Activated effector memory CD4-positive, alpha-beta T cell treated with anti-CD3 and anti-CD28 coated beads, Interleukin-2, amount 50 U/mL, for 16 hours (primary cell): Measurements from ENCODE around the gene COMMD9.

Experiments
- DNase-seq: peaks from one replicate; pipeline ENCODE4 v3.0.0-alpha.2; 2020

Gene COMMD9

GRCh38 chr11:36295926-36296325 lies 6.7 kb upstream of the COMMD9 start, which contains the start of gene PRR5L:
PRR5L (plus strand) TSS chr11:36296288; CDS start chr11:36401122, 104,834 bp downstream.
- no peak for DNase-seq

DNA sequence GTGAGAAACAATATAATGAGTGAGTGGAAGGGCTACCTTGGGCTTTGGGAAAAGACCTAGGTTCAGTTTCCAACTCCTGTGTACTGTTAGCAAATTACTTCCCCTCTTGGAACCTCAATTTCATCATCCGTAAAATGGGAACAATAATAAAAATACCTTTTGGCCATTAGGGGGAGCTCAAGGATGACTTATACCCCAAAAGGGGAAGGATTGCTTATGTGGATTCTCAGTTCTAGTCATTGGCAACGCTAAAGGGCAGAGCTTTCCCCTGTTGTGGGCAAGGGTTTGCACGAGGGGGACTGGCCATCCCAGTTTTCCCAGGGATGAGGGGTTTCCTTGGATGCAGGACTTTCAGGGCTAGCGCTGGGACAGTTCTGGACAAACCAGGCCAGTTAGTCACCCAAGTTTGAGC lies 3.1 kb upstream of the COMMD9 start:
- peak; percentile 63 for DNase-seq

DNA sequence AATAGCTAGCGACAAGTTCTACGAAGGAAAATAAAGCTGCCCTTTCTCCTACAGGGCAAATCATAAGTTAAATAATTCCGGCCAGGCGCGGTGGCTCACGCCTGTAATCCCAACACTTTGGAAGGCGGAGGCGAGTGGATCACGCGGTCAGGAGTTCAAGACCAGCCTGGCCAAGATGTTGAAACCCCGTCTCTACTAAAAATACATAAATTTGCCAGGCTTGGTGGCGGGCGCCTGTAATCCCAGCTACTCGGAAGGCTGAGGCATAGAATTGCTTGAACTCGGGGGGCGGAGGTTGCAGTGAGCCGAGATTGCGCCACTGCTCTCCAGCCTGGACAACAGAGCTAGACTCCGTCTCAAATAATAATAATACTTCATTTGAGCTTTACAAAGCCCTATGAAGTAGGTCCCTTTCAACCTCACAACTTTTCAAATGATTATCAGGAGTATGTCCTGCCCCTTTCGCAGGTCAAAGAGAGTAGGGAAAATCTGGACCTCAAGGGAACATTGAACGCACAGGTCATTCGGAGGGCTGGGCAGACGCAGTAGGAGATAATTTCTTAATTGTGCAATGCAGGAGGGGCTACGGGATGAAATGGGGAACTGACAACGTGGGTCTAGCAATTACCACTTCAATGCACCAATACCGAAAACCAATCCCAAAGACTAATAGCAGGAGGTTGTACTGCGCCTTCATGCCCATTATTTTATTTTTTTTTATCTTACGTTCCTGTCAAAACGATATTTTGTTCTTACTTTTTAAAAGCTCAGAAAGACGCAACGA lies 590 bp downstream of the COMMD9 start:
- no peak for DNase-seq

- no peak for DNase-seq
These were observed 6.3 kb downstream of the COMMD9 start for GRCh38 chr11:36282926-36283325.

- DNase-seq: no peak
These were observed 7.4 kb downstream of the COMMD9 start for GRCh38 chr11:36281850-36282249.

- no peak for DNase-seq
These were observed 8.7 kb downstream of the COMMD9 start for GRCh38 chr11:36280531-36280930.

GRCh38 chr11:36278531-36279282 lies 10.5 kb downstream of the COMMD9 start:
- DNase-seq: no peak

DNA sequence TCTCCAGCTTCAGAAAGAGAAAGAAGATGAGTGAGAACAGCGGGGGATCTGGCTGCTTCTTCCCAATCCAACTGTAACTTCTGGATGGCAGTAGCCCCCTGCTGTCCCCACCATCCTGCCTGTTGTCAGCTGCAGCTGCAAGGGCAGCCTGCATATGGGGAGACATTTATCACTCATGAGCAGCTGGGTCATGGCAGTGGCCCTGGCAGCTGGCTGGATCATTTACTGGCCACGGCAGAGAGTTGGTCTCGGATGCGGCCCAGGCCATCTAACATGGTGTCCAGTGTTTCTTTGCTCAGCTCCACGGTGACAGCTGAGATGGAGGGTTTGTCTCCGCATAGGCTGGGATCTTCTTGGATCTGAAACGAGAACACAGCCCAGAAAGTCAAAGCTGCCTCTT lies 14.8 kb downstream of the COMMD9 start:
- no peak for DNase-seq

- no peak for DNase-seq
These were observed 16.1 kb downstream of the COMMD9 start for GRCh38 chr11:36273110-36273509.

DNA sequence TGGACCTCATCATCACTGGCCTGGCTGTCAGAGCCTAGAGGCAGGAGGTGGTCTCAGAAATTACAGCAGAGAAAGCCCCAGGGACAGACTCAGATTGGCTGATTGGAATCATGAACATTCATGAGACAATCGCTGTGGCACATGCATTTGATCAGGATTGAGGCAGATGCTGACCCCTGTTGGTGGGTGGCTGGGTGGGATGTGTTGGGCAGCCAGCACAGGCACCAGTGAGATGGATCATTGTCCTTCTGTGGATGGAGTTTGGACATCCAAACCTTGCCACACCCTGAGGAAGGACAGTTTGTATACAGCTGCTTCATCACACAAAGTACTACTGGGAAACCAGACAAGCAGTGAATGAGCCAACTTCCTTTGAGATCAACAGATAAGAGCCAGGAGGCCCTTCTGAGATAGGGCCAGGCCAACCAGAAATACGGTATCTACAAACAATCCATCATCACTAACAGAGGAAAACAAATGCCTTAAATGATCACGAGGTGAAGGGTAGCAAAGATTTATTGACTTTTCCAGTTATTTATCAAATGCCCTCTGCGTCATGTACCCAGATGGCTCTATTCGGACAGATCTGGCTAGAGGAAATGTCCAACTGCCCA lies 17.3 kb downstream of the COMMD9 start:
- DNase-seq: no peak

DNA sequence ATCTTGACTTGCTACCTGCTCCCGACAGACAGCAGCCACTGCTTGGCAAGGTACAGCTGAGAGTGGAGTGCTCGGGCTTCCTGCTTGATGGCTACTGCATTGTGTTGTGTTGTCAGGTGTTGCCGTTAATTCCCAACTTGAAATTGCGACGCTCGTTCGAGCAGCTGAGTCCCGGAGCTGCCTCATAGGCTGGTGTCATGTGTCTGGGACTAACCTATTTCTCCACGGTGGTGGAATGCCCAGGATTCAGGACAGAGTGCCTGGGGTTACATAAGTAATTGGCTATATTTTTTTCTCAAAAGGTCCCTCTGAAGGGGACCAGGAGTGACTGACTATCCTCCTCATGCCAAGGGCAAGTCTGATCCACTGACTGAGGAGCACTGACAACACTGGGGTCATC lies 18.5 kb downstream of the COMMD9 start:
- no peak for DNase-seq

DNA sequence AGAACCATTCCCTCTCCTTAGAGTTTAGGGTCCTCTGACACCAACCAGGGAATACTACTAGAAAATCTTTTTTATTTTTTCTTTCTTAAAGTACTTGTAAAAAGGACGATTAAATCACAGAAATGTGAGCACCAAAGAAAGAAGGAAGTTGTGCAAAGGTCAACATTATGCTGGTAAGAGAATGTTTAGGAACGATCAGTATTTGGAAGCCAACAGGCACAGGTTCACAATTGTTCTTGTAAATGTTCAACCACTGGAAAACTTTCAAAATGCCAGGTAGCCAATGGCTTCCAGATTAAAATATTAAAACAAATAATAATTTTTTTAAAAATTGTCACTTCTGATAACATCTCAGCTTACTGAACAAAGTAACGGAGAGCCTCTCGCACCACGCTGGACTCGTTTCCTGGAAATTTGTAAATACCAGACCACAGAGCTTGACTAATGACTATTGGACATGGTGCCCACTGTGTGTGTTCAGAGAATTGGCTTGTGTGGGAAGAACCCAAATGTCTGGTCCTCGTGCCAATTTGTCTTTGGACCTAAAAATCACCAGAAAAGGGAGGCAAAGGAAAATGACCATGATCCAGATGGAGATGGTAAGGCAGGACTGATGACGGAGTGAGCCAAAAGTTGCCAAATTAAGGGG lies 20.8 kb downstream of the COMMD9 start:
- no peak for DNase-seq

GRCh38 chr11:36266767-36267166 lies 22.5 kb downstream of the COMMD9 start:
- no peak for DNase-seq

- peak; percentile 83 for DNase-seq
These were observed 23.2 kb downstream of the COMMD9 start for GRCh38 chr11:36265793-36266628.

- DNase-seq: no peak
These were observed 24.3 kb downstream of the COMMD9 start for GRCh38 chr11:36264973-36265344.

DNA sequence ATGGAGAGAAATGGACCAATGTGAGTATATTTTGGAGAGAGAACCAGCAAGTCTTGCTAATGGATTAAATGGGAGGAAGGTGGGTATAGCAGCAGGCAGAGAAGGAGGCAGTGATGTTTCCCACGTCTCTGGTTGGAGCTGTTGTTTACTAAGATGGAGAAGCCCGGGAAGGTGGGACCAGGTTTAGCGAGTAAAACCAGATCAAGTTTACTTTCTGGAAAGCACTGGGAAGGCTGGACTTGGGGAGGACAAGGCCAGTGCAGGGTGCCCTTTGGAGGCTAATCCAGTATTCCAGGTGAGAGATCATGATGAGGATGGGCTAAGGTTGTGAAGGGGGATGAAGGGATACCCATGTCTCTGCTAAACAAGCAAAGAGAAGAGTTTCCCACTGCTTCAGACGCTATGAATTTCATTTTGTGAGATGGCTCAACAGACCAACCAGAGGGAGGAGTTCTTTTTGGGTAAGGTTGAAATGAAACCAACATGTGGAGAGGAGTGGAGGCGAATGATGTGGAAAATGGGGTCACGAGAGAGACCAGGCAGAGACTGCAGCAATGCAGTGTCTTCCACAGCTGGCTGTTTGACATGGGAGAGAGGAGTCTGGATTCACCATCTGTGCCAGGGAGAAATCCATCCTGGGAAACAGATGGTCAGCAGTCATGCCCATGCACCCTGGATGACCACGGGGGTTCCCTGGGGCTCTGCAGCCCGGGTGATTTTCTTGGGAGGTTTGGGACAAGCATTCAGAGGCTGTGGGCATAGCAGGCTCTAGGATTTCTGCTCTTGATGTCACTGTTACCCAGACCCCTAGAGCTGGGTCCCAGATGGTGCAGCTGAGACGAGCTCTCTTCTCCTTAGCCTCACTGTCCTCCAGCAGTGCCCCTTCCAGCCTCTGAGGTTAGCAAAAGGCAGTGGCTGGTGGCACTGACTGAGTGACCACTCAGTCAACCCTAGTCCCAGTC lies 24.9 kb downstream of the COMMD9 start:
- no peak for DNase-seq

DNA sequence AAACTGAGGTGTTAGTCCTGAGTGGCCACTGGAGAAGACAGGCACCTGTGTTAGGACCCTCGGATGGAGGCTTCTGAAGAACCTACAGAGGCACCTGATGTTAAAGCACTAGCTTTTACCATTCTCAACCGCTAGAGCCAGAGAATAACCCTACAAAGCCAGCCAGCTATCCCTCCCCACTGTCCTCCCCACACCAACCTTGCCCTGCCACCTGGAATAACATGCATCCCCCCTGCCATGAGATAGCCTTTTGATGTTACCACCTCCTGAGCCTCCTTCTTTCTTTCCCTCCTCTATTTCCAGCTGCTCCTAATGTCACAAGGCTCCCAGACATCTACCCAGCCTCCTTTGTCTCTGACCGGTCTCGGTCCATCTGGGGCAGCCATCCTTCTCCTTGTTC lies 28.1 kb downstream of the COMMD9 start:
- no peak for DNase-seq

DNA sequence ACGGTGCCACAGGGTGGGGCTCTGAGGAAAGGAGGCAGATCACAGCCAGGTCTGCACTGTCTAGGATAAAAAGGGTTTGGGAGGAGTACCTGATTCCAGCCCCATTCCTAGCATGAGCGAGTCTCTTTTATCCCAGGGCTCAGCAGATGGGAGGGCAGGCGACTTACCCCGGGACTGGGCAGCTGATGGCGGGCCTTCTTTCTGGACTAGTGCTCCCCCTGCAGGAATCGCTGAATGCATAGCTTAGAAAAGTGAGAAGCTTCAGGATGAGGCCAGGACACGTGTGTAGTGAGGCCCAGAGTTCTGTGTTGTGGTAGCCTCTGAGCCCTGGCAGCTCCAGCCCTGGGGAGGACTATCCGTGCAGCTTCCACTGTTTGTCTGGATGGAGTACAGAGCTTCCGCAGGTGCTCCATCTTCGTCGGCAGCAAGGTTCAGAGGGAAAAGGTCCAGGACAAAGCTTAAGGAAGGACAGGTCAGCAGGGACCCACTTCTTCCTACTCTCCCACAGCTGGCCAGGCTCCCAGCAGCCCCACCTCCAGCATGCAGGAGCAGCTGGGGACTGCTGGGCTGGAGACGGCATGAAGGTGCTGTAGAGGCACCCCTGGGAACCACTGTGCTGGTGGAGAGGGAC lies 30.4 kb downstream of the COMMD9 start:
- no peak for DNase-seq

DNA sequence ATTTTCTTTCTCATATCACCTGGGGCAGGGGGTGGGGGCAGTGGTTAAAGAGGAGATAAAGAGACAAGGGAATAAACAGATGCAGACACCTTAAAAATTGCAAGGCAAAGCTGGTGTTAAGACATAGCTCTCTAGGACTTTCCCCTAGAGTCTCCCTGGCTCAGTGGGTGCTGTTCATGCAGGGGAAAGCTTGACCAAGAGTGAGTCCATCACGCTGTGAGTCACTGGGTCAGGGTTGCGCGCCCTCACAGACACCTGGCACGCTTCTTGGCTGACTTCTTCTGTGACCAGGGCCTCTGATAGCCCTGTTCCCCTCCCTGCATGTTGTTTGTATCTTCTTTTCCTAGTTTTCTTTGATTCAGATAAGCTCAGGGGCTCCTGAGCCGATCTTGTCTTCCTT lies 31.9 kb downstream of the COMMD9 start:
- no peak for DNase-seq

GRCh38 chr11:36254713-36255112 lies 34.5 kb downstream of the COMMD9 start:
- no peak for DNase-seq

GRCh38 chr11:36253238-36253637 lies 36.0 kb downstream of the COMMD9 start:
- DNase-seq: no peak
